Chondrocyte (in vitro differentiated cells): Measurements from ENCODE around the gene SLAMF6. TPM values are rescaled to one million over a fixed set of nuclear protein-coding genes. Genes with fewer than 3 reads are reported as not detected.
A peak's percentile ranks its signal among the peaks of the same experiment; 100 is the strongest.
"Not testable (repeated sequence)": the region's sequence is repeated elsewhere in the genome, so short reads cannot be mapped to it uniquely, and the experiment has no call there.

Experiments
- DNase-seq: peaks from one replicate; pipeline ENCODE4 v3.0.0; 2021; ENCODE audit warnings: mixed read lengths, low spot score
- H3K27ac Mint-ChIP-seq: one replicate; pipeline ENCODE4 v1.8.0; 2021; ENCODE audit warnings: mild to moderate bottlenecking, moderate library complexity, mixed read lengths; ENCODE audit not compliant: unreplicated experiment
- H3K27me3 Mint-ChIP-seq: 2 replicates; pipeline ENCODE4 v1.8.0; 2021; ENCODE audit warnings: low read depth, mixed read lengths
- H3K36me3 Mint-ChIP-seq: 2 replicates; pipeline ENCODE4 v1.8.0; 2021; ENCODE audit warnings: low read depth, mixed read lengths
- H3K4me1 Mint-ChIP-seq: 2 replicates; pipeline ENCODE4 v1.8.0; 2021; ENCODE audit warnings: low read depth, mild to moderate bottlenecking, mixed read lengths
- H3K4me3 Mint-ChIP-seq: one replicate; pipeline ENCODE4 v1.8.0; 2021; ENCODE audit warnings: mild to moderate bottlenecking, moderate library complexity, mixed read lengths; ENCODE audit not compliant: unreplicated experiment
- H3K9me3 Mint-ChIP-seq: 2 replicates; pipeline ENCODE4 v1.8.0; 2021; ENCODE audit warnings: low read depth, mixed read lengths
- total RNA-seq: library from RNA; stranded (reverse); gene quantifications from 3 replicates; pipeline ENCODE4 v1.2.1, GENCODE V29; 2021
- TF ChIP-seq, protein P1 (sequence below): fragments of 200-600 bp; sonication (generic); IDR thresholded peaks from 2 replicates; pipeline ENCODE4 v1.5.0; 2021; ENCODE audit warnings: antibody characterized with exemption, mild to moderate bottlenecking, moderate library complexity

SLAMF6 gene
- total RNA-seq, 1 donor from 2014 or later, result not detected

DNA sequence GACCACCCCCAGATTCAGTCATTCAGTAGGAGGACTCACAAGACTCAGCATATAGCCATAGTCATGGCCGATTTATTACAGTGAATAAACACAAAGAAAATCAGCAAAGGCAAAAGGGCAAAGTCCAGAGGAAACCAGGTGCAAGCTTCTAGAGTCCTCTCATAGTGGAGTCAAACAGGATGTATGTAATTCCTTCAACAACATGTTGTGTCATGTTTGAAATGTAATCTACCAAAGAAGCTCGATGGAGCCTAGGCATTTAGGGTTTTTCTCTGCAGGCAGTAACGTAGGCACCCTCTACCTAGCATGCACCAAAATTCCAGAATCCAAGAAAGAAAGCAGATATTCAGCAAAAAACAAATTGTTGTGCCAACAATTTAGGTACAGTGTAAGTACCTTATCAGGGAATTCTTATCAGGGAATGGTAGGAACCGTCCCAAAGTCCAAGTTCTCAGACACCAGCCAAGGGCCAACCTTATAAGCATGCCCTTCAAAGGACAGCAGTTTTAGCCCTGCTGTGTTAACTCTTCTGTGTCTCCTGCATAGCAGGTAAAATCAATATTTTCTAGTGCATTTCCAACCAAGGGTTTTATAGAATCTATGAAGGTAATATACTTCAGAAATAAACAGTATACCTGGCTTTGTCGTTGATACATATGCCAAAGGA, 16.1 kb upstream of the SLAMF6 start:
- DNase-seq, result no peak
- peaks cover 16% of the 10 kb centered on the region for H3K9me3 Mint-ChIP-seq
- no peaks in the 10 kb centered on the region for H3K27me3 Mint-ChIP-seq
- no peak overlapping the region for H3K27ac Mint-ChIP-seq
- peaks cover 6% of the 10 kb centered on the region for H3K4me1 Mint-ChIP-seq
- H3K36me3 Mint-ChIP-seq, result peaks cover 3% of the 10 kb centered on the region
- no peak overlapping the region for H3K4me3 Mint-ChIP-seq
- TF ChIP-seq, protein P1, sequence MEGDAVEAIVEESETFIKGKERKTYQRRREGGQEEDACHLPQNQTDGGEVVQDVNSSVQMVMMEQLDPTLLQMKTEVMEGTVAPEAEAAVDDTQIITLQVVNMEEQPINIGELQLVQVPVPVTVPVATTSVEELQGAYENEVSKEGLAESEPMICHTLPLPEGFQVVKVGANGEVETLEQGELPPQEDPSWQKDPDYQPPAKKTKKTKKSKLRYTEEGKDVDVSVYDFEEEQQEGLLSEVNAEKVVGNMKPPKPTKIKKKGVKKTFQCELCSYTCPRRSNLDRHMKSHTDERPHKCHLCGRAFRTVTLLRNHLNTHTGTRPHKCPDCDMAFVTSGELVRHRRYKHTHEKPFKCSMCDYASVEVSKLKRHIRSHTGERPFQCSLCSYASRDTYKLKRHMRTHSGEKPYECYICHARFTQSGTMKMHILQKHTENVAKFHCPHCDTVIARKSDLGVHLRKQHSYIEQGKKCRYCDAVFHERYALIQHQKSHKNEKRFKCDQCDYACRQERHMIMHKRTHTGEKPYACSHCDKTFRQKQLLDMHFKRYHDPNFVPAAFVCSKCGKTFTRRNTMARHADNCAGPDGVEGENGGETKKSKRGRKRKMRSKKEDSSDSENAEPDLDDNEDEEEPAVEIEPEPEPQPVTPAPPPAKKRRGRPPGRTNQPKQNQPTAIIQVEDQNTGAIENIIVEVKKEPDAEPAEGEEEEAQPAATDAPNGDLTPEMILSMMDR, result no peak

DNA sequence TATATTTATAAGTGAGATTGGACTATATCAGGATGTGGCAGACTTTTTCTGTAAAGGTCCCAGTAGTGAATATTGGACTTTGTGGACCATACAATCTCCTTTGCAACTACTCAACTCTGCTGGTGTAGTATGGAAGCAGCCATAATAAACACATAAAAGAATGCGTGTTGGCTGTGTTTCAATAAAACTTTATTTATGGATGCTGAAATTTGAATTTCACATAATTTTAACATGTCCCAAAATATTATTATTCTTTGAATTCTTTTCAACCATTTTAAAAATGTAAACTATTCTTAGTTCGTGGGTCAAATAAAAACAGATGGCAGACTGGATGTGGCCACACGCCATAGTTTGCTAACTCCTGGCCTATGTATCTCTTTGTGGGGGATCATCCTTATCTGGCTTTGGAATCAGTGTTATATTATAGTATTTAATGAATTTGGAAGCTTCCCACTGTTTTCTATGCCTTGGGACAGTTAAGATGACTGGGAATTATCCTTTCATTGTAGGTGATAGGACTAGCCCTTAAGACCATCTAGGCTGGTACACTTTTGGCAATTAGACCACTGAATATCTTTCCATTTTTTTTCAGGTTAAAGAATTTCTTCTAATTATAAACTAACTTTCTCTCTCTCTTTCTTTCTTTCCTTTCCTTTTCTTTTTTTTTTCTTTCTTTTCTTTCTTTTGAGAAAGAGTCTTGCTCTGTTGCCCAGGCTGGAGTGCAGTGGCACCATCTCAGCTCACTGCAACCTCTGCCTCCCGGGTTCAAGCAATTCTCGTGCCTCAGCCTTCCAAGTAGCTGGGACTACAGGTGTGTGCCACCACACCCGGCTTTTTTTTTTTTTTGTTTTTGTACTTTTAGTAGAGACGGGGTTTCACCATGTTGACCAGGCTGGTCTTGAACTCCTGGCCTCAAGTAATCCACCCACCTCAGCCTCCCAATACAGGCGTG, 14.9 kb upstream of the SLAMF6 start:
- peaks cover 3% of the 10 kb centered on the region for H3K36me3 Mint-ChIP-seq
- H3K27me3 Mint-ChIP-seq, result no peaks in the 10 kb centered on the region
- H3K27ac Mint-ChIP-seq, result no peak overlapping the region
- peaks cover 20% of the 10 kb centered on the region for H3K9me3 Mint-ChIP-seq
- TF ChIP-seq, protein P1, result no peak
- H3K4me3 Mint-ChIP-seq, result no peak overlapping the region
- no peak for DNase-seq
- H3K4me1 Mint-ChIP-seq, result peaks cover 6% of the 10 kb centered on the region

DNA sequence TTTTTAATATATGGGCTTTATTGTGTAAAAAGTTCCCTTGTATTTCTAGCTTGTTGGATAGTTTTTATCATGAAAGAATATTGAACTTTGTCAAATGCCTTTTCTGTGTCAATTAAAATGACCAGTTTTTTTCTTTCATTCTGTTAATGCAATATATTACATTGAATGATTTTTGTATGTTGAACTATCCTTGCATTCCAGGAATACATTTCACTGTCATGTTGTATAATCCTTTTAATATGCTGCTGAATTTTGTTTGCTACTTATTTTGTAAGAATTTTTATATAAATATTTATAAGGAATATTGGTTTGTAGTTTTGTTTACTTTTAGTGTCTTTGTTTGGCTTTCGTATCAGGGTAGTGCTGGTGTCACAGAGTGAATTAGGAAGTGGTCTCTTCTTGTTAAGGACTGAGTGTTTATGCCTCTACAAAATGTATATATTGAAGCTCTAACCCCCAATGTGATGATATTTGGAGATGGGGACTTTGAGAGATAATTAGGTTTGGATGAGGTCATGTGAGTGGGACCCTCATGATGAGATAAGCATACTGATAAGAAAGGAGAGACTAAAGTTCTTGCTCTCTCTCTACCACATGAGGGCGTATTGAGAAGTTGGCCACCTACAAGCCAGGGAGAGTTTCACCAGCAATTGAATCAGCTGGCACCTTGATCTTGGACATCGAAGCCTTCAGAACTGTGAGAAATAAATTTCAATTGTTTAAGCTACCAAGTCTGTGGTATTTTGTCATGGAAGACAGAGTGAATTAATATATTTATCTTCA, 12.0 kb upstream of the SLAMF6 start:
- DNase-seq, result no peak
- Mint-ChIP-seq H3K4me1 (no peaks in the 10 kb centered on the region), H3K36me3 (peaks cover 3% of the 10 kb centered on the region), H3K27ac (no peak overlapping the region), H3K27me3 (no peaks in the 10 kb centered on the region), H3K4me3 (no peak overlapping the region), H3K9me3 (peaks cover 20% of the 10 kb centered on the region)
- TF ChIP-seq, protein P1, result no peak

DNA sequence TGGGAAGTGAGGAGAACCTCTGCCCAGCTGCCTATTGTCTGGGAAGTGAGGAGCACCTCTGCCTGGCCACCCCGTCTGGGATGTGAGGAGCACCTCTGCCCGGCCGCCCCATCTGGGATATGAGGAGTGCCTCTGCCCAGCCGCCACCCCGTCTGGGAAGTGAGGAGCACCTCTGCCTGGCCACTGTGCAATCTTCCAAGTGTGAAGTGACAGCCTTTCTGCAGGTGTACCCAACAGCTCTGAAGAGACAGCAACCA, 9.4 kb upstream of the SLAMF6 start:
- H3K9me3 Mint-ChIP-seq, result peaks cover 20% of the 10 kb centered on the region
- not testable (repeated sequence) for H3K4me3 Mint-ChIP-seq, H3K36me3 Mint-ChIP-seq, H3K4me1 Mint-ChIP-seq, H3K27ac Mint-ChIP-seq
- H3K27me3 Mint-ChIP-seq, result peaks cover 11% of the 10 kb centered on the region
- peak; percentile 73 for DNase-seq

DNA sequence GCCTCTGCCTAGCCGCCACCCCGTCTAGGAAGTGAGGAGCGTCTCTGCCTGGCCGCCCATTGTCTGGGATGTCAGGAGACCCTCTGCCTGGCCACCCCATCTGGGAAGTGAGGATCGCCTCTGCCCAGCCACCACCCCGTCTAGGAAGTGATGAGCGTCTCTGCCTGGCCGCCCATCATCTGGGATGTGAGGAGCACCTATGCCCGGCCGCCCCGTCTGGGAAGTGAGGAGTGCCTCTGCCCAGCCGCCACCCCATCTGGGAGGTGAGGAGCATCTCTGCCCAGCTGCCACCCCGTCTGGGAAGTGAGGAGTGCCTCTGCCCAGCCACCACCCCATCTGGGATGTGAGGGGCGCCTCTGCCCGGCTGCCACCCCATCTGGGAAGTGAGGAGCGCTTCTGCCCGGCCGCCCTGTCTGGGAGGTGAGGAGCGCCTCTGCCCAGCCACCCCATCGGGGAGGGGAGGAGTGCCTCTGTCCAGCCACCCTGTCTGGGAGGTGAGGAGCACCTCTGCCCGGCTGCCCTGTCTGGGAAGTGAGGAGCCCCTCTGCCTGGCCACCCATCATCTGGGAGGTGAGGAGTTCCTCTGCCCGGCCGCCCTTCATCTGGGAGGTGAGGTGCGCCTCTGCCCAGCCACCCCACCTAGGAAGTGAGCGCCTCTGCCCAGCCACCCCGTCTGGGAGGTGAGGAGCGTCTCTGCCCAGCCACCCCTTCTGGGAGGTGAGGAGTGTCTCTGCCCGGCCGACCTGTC, 8.9 kb upstream of the SLAMF6 start:
- peak; percentile 81 for DNase-seq
- H3K4me1 Mint-ChIP-seq, H3K36me3 Mint-ChIP-seq, H3K4me3 Mint-ChIP-seq, H3K27ac Mint-ChIP-seq: not testable (repeated sequence)
- H3K27me3 Mint-ChIP-seq, result peaks cover 15% of the 10 kb centered on the region
- peaks cover 20% of the 10 kb centered on the region for H3K9me3 Mint-ChIP-seq

DNA sequence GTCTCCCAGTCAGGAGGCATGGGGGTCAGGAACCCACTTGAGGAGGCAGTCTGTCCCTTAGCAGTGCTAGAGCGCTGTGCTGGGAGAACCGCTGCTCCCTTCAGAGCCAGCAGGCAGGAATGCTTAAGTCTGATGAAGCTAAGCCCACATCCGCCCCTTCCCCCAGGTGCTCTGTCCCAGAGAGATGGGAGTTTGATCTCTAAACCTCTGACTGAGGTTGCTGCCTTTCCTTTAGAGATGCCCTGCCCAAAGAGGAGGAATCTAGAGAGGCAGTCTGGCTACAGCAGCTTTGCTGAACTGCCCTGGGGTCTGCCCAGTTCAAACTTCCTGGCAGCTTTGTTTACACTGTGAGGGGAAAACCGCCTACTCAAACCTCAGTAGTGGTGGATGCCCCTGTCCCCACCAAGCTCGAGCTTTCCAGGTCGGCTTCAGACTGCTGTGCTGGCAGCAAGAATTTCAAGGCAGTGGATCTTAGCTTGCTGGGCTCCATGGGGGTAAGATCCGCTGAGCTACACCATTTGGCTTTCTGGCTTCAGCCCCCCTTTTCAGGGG, 6.4 kb upstream of the SLAMF6 start:
- H3K4me3 Mint-ChIP-seq, H3K27ac Mint-ChIP-seq, H3K36me3 Mint-ChIP-seq, DNase-seq, H3K4me1 Mint-ChIP-seq: not testable (repeated sequence)
- peaks cover 17% of the 10 kb centered on the region for H3K27me3 Mint-ChIP-seq
- peaks cover 23% of the 10 kb centered on the region for H3K9me3 Mint-ChIP-seq

DNA sequence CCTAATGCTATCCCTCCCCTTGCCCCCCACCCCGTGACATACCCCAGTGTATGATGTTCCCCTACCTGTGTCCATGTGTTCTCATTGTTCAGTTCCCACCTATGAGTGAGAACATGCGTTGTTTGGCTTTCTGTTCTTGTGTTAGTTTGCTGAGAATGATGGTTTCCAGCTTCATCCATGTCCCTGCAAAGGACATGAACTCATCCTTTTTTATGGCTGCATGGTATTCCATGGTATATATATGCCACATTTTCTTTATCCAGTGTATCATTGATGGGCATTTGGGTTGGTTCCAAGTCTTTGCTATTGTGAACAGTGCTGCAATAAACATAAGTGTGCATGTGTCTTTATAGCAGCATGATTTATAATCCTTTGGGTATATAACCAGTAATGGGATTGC, 734 bp upstream of the SLAMF6 start:
- not testable (repeated sequence) for DNase-seq, H3K4me3 Mint-ChIP-seq
- peaks cover 19% of the 10 kb centered on the region for H3K27me3 Mint-ChIP-seq

More for the DNA sequence above, 734 bp upstream of the SLAMF6 start:
- H3K9me3 Mint-ChIP-seq, result peaks cover 17% of the 10 kb centered on the region
- H3K27ac Mint-ChIP-seq, H3K36me3 Mint-ChIP-seq: not testable (repeated sequence)
- peaks cover 12% of the 10 kb centered on the region for H3K4me1 Mint-ChIP-seq
